Calu3 (cell line): Measurements from ENCODE around the gene ARTN. TPM values are rescaled to one million over a fixed set of nuclear protein-coding genes. Genes with fewer than 3 reads are reported as not detected.

Experiments used
- BruUV-seq: library from RNA; stranded (reverse); fragments of 400-500 nt; replicated peaks from 2 replicates; lab custom pipeline; 2021; lab: Mats Ljungman, UMichigan
- CTCF ChIA-PET: fragments of 300-600 bp; sonication (Branson Sonifier 250); formaldehyde crosslinking; loops from one replicate; lab custom pipeline; 2022; ENCODE audit warnings: antibody characterized with exemption; lab: Charles Lee
- DNase-seq: peaks from one replicate; pipeline ENCODE4 v3.0.0; 2022
- H3K27ac Mint-ChIP-seq: one replicate; pipeline ENCODE4 v1.8.0; 2022; ENCODE audit warnings: mixed read lengths; ENCODE audit not compliant: unreplicated experiment
- H3K27me3 Mint-ChIP-seq: one replicate; pipeline ENCODE4 v1.8.0; 2022; ENCODE audit warnings: mixed read lengths; ENCODE audit not compliant: unreplicated experiment
- H3K36me3 Mint-ChIP-seq: one replicate; pipeline ENCODE4 v1.8.0; 2022; ENCODE audit warnings: mild to moderate bottlenecking, moderate library complexity, mixed read lengths; ENCODE audit not compliant: insufficient read depth, unreplicated experiment
- H3K4me1 Mint-ChIP-seq: one replicate; pipeline ENCODE4 v1.8.0; 2022; ENCODE audit warnings: mild to moderate bottlenecking, low read depth, mixed read lengths; ENCODE audit not compliant: unreplicated experiment
- H3K4me3 Mint-ChIP-seq: one replicate; pipeline ENCODE4 v1.8.0; 2022; ENCODE audit warnings: mild to moderate bottlenecking, low read depth, moderate library complexity, mixed read lengths; ENCODE audit not compliant: unreplicated experiment
- H3K9me3 Mint-ChIP-seq: one replicate; pipeline ENCODE4 v1.8.0; 2022; ENCODE audit warnings: low read depth, mixed read lengths; ENCODE audit not compliant: unreplicated experiment
- intact Hi-C: fragments of 100-400 bp; cut with micrococcal nuclease; formaldehyde crosslinking; loops from one replicate; pipeline ENCODE4 v1.10.0; 2022; ENCODE audit not compliant: unreplicated experiment
- total RNA-seq: library from RNA; stranded (reverse); gene quantifications from 2 replicates; pipeline ENCODE4 v1.2.3, GENCODE V29; 2022
- TF ChIP-seq, protein P1 (sequence below): fragments of 200-600 bp; IDR thresholded peaks from one replicate; pipeline ENCODE4 v1.8.0; 2022; ENCODE audit warnings: antibody characterized with exemption; ENCODE audit not compliant: unreplicated experiment

Gene ARTN
- total RNA-seq, 1 experiment from 2014 or later, result 1.4 TPM

DNA sequence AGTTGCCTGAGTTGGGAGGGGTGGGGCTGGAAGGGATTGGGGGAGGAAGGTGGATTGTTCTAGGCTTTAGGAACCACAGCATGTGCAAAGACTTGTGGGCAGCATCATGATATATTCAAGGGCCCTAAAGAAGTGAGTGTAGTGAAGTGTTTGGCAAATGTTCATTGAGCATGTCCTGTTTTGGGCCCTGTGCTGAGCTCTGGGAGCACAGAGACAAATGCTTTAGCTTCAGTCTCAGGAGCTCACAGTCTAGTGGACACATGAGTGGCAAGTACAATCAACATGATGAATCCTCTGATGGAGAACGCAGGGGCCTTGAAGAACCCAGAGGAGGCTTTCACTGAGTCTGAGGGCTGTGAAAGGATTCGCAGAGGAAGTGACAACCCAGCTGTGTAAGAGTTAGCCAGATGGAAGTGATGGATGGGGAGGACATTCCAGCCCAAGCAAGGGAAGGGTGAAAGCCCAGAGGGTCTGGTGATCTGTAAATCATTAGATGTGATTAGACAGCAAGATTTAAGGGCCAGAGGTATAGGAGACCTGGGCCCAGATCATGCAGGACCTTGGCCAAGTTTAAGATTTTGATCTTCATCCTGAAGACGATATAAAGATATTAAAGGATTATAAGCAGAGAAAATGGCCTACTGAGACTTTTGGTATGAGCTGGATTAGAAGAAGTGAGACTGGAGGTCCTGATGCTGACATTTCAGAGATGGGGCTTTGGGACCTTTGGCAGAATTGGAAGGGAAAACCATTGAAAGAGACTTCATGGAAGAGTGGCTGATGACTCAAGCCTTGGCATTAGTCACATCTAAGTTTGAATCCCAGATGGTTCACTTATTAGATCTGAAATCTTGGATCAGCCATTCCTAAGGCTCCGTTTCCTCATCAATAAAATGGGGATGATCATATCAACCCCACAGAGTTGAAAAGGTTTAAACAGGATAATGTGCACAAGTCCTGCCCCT lies 17.7 kb downstream of the ARTN start:
- peaks cover 13% of the 10 kb centered on the region for H3K36me3 Mint-ChIP-seq
- DNase-seq, result no peak
- CTCF ChIA-PET, result interaction anchor here (0.7 kb wide), 1 partner anchor 105 kb away, joined by 3 read pairs; no protein-coding TSS in a partner anchor
- no TSS peak for BruUV-seq
- TF ChIP-seq, protein P1, sequence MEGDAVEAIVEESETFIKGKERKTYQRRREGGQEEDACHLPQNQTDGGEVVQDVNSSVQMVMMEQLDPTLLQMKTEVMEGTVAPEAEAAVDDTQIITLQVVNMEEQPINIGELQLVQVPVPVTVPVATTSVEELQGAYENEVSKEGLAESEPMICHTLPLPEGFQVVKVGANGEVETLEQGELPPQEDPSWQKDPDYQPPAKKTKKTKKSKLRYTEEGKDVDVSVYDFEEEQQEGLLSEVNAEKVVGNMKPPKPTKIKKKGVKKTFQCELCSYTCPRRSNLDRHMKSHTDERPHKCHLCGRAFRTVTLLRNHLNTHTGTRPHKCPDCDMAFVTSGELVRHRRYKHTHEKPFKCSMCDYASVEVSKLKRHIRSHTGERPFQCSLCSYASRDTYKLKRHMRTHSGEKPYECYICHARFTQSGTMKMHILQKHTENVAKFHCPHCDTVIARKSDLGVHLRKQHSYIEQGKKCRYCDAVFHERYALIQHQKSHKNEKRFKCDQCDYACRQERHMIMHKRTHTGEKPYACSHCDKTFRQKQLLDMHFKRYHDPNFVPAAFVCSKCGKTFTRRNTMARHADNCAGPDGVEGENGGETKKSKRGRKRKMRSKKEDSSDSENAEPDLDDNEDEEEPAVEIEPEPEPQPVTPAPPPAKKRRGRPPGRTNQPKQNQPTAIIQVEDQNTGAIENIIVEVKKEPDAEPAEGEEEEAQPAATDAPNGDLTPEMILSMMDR, result no peak
- intact Hi-C loops, result no loop called here
- H3K4me3 Mint-ChIP-seq, result no peak overlapping the region
- H3K27me3 Mint-ChIP-seq, result no peaks in the 10 kb centered on the region
- H3K9me3 Mint-ChIP-seq, result no peaks in the 10 kb centered on the region
- peaks cover 9% of the 10 kb centered on the region for H3K4me1 Mint-ChIP-seq
- no peak overlapping the region for H3K27ac Mint-ChIP-seq

DNA sequence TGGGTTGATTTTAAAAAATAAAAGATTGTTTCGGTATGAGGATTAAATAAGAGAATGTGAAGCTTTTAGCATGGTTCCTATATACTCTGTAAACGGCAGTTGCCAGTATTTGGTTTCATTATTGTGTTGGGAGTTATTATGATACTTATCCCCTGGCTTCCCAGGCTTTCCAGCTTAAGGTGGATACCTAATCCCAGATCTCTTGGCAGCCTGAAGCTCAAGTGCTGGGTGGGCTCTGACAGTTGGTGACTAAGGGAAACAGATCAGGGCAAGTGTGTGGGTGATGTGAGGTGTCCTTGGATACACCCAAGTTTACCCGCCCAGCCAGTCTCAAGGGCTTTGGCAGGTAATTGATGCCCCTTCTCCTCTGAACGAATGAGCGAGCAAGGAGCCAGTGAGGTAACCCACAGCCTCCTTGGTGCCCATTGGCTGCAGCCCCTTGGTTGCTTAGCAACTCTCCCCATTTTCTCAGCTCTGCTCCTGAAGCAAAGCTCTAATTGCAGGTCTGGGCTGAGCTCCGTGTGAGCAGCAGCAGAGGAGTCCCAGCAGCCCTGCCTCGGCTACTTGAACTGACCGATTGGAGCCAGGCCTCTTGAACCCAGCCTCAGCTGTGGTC lies 19.2 kb downstream of the ARTN start:
- no peaks in the 10 kb centered on the region for H3K27me3 Mint-ChIP-seq
- H3K27ac Mint-ChIP-seq, result no peak overlapping the region
- CTCF ChIA-PET, result interaction anchor here (0.5 kb wide), 1 partner anchor 282 kb away, joined by 3 read pairs; no protein-coding TSS in a partner anchor

DNA sequence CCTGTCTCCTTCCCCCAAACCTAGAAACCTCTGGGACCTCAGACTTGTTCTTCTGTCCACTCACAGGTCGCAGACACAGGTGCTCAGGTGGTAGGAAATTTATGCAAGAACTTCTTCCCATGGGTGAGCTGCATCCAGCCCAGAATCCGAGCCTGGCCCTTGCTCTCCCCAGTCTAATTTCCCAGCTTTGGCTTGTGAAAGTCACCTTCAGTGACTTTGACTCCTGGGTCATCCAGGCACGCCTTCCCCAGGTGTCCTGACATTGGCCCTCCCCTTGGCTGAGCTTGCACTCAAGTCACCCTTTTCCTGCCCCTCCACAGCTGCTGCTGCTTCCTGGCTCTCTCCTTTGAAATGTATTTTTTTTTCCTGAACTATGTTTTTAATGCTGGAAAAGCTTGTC lies 19.8 kb downstream of the ARTN start:
- CTCF ChIA-PET, result interaction anchor here (0.5 to 0.7 kb wide), 2 partner anchors 283 to 1602 kb away, joined by 3 read pairs; no protein-coding TSS in a partner anchor
- TF ChIP-seq, protein P1, result no peak
- H3K36me3 Mint-ChIP-seq, result no peaks in the 10 kb centered on the region
- intact Hi-C loops, result no loop called here
- peaks cover 9% of the 10 kb centered on the region for H3K4me1 Mint-ChIP-seq
- BruUV-seq, result no TSS peak
- no peaks in the 10 kb centered on the region for H3K27me3 Mint-ChIP-seq
- DNase-seq, result no peak
- H3K9me3 Mint-ChIP-seq, result no peaks in the 10 kb centered on the region
- no peak overlapping the region for H3K27ac Mint-ChIP-seq
- H3K4me3 Mint-ChIP-seq, result no peak overlapping the region

More for the DNA sequence above, 19.2 kb downstream of the ARTN start:
- Mint-ChIP-seq H3K4me1 (peaks cover 9% of the 10 kb centered on the region), H3K4me3 (no peak overlapping the region), H3K9me3 (no peaks in the 10 kb centered on the region), H3K36me3 (no peaks in the 10 kb centered on the region)
- intact Hi-C loops, result no loop called here
- DNase-seq, result no peak
- BruUV-seq, result no TSS peak
- TF ChIP-seq, protein P1, result no peak

DNA sequence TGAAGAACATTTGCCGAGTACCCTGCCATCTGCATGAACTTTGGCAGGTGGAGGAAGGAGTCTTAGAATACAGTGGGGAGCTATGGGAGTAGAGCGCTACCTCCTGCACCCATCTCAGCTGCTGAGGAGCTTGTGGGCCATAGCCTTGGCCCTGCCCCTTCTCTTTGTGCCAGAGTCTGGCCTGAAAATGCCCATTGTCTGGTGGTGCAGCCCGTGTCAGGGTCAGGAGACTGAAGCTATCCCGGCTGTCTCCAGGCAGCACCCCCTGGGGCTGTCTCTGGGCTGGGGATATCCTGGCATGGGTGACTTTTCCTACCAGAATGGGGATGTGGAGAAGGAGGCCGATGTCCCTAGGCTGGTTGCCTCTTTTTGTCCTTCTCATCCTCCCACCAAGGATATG lies 20.4 kb downstream of the ARTN start:
- no peaks in the 10 kb centered on the region for H3K27me3 Mint-ChIP-seq
- TF ChIP-seq, protein P1, result no peak
- H3K4me1 Mint-ChIP-seq, result peaks cover 9% of the 10 kb centered on the region
- intact Hi-C loops, result no loop called here
- BruUV-seq, result no TSS peak
- H3K36me3 Mint-ChIP-seq, result no peaks in the 10 kb centered on the region
- H3K27ac Mint-ChIP-seq, result no peak overlapping the region
- DNase-seq, result no peak
- no peaks in the 10 kb centered on the region for H3K9me3 Mint-ChIP-seq
- no peak overlapping the region for H3K4me3 Mint-ChIP-seq
- CTCF ChIA-PET, result interaction anchor here (0.7 kb wide), 1 partner anchor 1602 kb away, joined by 3 read pairs; no protein-coding TSS in a partner anchor
